Stimulated activated CD8-positive, alpha-beta memory T cell treated with anti-CD3 and anti-CD28 coated beads, Interleukin-12 subunit alpha, Interleukin-12 subunit beta, amount 100 ng/mL, for 4 hours (primary cell): Measurements from ENCODE around the gene MOGAT3.

Experiments
- DNase-seq: peaks from one replicate; pipeline ENCODE4 v3.0.0-alpha.2; 2020; ENCODE audit warnings: low read depth

MOGAT3 gene

GRCh38 chr7:101160910-101161309, 39.9 kb downstream of the MOGAT3 start:
- DNase-seq: no peak

GRCh38 chr7:101159696-101160674, 40.9 kb downstream of the MOGAT3 start:
- no peak for DNase-seq

- no peak for DNase-seq
Measured at GRCh38 chr7:101156866-101157589, 43.8 kb downstream of the MOGAT3 start.

- DNase-seq: no peak
Measured at GRCh38 chr7:101156277-101156676, 44.6 kb downstream of the MOGAT3 start.

- DNase-seq: no peak
Measured at GRCh38 chr7:101155303-101155702, 45.5 kb downstream of the MOGAT3 start.

- no peak for DNase-seq
Measured at GRCh38 chr7:101154693-101155102, 46.1 kb downstream of the MOGAT3 start.

GRCh38 chr7:101153969-101154692, 46.7 kb downstream of the MOGAT3 start, which contains the start of gene AP1S1:
Gene AP1S1 (plus strand): TSS chr7:101154476. CDS start chr7:101154515, 39 bp downstream.
- DNase-seq: peak; percentile 84

GRCh38 chr7:101151908-101152651, 48.8 kb downstream of the MOGAT3 start:
- DNase-seq: no peak
